Kidney epithelial cell (primary cell): ENCODE measurements around the gene TMEM60. TPM values are rescaled to one million over a fixed set of nuclear protein-coding genes. Genes with fewer than 3 reads are reported as not detected.
A peak's percentile ranks its signal among the peaks of the same experiment; 100 is the strongest.

ENCODE experiments used
- DNase-seq: peaks from one replicate; pipeline ENCODE4 v3.0.0-alpha.2; 2010; ENCODE audit warnings: low read depth
- H3K27me3 ChIP-seq: 2 replicates; pipeline ENCODE4 v1.6.0; 2011; ENCODE audit warnings: low read length; ENCODE audit not compliant: control insufficient read depth, insufficient read depth
- H3K36me3 ChIP-seq: 2 replicates; pipeline ENCODE4 v1.5.1; 2011; ENCODE audit warnings: low read length; ENCODE audit not compliant: control insufficient read depth, insufficient read depth
- H3K4me3 ChIP-seq: 2 replicates; pipeline ENCODE4 v1.5.1; 2011; ENCODE audit warnings: low read depth, mild to moderate bottlenecking, control low read depth, low read length
- total RNA-seq: library from RNA; depleted of rRNA; stranded (reverse); fragments of >200 nt; gene quantifications from 2 replicates; pipeline ENCODE4 v1.2.3, GENCODE V29; 2015
- TF ChIP-seq, protein P1 (sequence below): IDR thresholded peaks from 2 replicates; pipeline ENCODE4 v1.5.1; 2011; ENCODE audit warnings: mild to moderate bottlenecking, moderate library complexity, low read length, control low read depth, inconsistent platforms; ENCODE audit not compliant: insufficient read depth, poor library complexity, severe bottlenecking

The TMEM60 gene
- total RNA-seq, 1 donor from 2014 or later = 11.9 TPM

DNA sequence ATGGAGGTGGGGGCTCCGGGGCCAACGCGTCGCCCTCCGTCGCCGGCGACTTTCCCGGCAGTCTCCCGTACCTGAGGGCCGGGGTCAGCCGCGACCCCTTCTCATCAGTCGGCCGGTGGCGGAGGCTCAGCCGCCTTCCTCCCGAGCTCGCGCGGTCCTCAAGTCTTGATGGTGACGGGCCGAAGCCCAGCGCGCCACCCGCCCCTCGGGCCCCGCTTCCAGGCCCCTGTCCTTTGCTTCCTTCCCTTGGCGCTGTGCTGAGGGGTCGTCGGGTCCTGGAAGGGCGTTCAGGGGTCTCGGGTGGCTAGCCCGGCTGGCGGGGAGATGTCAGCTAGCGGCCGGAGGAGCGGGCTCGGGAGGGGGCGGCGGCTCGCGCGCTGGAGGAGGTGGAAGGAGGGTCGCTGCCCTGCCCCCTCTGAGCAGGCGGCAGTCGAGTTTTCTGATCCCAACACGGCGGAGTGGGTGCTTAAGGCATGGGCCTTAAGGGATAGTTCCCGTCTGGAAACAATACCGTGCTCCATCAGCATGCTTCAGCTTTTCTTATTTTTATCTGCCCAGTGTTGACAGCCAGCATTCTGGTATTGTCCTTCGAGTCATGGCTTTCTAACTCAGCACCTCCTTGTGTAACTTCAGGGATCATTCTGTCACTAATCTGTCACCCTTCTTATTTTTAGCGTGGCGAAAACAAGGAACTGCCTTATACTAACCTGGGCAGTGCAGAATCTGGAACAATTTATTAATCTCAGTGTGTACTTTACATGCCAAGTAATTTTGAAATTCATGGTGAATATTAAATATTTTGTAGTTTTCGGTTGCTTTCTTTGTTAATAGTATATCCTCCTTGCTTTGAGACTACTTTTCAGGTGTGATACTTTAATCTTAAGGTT, 1.1 kb upstream of the TMEM60 start:
- Histone ChIP-seq H3K4me3 (peak overlapping the region; percentile 67), H3K36me3 (no peaks in the 10 kb centered on the region), H3K27me3 (no peaks in the 10 kb centered on the region)
- TF ChIP-seq, protein P1, sequence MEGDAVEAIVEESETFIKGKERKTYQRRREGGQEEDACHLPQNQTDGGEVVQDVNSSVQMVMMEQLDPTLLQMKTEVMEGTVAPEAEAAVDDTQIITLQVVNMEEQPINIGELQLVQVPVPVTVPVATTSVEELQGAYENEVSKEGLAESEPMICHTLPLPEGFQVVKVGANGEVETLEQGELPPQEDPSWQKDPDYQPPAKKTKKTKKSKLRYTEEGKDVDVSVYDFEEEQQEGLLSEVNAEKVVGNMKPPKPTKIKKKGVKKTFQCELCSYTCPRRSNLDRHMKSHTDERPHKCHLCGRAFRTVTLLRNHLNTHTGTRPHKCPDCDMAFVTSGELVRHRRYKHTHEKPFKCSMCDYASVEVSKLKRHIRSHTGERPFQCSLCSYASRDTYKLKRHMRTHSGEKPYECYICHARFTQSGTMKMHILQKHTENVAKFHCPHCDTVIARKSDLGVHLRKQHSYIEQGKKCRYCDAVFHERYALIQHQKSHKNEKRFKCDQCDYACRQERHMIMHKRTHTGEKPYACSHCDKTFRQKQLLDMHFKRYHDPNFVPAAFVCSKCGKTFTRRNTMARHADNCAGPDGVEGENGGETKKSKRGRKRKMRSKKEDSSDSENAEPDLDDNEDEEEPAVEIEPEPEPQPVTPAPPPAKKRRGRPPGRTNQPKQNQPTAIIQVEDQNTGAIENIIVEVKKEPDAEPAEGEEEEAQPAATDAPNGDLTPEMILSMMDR = no peak
- no peak for DNase-seq

DNA sequence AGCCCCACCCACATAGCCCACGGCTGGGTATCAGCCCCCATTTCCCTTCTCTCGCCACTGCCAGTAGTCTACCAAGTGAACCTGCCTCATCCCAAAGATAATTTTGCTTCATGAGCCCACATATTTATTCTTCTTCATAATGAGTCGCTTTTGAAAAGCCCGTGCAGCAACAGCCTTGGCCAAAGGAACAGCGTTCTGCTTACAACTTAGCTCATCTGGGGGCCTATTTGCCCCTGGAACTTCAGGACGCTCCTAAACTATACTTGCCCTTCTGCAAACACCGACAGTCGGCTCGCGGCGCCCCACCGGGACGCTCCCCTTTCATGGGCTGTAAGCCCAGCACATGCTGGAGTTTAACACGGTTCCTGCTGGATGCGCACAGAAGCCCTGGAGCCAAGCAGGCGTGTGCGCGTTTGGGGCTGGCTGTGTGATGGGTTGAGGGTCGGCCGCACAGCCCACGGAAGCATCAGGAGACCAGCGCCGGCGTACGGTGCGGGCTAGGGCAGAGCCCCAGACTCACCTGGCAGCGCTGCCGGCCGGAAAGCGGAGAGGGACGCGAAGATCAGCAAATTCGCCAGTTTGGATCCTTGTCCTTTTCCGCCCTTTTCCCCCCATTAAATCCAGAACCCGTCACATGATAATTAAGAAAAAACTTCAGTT, 370 bp downstream of the TMEM60 start:
- DNase-seq = no peak
- TF ChIP-seq, protein P1 = no peak

DNA sequence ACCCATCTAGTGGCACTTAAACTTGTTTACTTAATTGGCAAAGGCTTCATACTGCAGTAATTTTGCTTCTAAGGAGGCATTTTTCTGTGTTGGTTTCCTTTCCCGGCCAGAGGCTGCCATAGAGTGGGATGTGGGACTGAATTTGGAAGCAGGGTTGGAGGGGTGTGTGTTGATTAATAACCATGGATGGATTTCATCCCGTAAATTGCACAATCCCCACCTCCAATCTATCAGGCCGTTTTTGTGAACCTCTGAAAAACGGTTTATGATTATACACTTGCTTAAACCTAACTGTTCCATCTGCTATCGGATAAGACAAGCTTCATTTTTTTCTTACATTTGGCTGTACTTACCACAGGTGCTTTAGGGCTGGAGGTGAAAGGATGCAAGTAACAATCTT, 1.3 kb downstream of the TMEM60 start:
- peak overlapping the region; percentile 69 for H3K4me3 ChIP-seq
- no peak for DNase-seq
- no peaks in the 10 kb centered on the region for H3K27me3 ChIP-seq
- TF ChIP-seq, protein P1 = no peak
- no peaks in the 10 kb centered on the region for H3K36me3 ChIP-seq

More for the DNA sequence above, 370 bp downstream of the TMEM60 start:
- H3K4me3 ChIP-seq = peak overlapping the region; percentile 69
- no peaks in the 10 kb centered on the region for H3K36me3 ChIP-seq
- no peaks in the 10 kb centered on the region for H3K27me3 ChIP-seq

DNA sequence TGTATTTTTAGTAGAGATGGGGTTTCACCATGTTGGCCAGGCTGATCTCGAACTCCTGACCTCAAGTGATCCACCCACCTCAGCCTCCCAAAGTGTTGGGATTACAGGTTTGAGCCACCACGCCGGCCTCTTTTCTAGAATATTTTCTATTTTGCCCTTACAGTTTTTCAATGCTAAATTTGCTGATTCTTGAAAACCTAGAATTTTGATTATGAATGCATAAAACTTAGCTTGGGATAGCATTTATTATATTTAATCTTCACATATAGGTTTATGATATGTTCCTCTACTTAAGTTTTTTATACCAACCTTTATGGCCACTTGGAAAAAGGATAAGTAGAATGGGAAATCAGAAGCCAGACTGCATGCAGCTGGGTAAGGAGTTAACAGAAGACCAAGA, 2.1 kb downstream of the TMEM60 start:
- TF ChIP-seq, protein P1 = no peak
- Histone ChIP-seq H3K36me3 (no peaks in the 10 kb centered on the region), H3K27me3 (no peaks in the 10 kb centered on the region), H3K4me3 (no peak overlapping the region)
- no peak for DNase-seq

GRCh38 chr7:77794000-77794399, 4.2 kb downstream of the TMEM60 start:
- Histone ChIP-seq H3K4me3 (no peak overlapping the region), H3K36me3 (no peaks in the 10 kb centered on the region), H3K27me3 (no peaks in the 10 kb centered on the region)
- TF ChIP-seq, protein P1 = no peak
- DNase-seq = no peak
